Dedifferentiated amniotic fluid mesenchymal stem cell (primary cell): Measurements from ENCODE around the gene RNF166.

Experiments used
- DNase-seq: peaks from one replicate; pipeline ENCODE4 v3.0.0-alpha.2; 2016; ENCODE audit errors: extremely low spot score

Gene RNF166

DNA sequence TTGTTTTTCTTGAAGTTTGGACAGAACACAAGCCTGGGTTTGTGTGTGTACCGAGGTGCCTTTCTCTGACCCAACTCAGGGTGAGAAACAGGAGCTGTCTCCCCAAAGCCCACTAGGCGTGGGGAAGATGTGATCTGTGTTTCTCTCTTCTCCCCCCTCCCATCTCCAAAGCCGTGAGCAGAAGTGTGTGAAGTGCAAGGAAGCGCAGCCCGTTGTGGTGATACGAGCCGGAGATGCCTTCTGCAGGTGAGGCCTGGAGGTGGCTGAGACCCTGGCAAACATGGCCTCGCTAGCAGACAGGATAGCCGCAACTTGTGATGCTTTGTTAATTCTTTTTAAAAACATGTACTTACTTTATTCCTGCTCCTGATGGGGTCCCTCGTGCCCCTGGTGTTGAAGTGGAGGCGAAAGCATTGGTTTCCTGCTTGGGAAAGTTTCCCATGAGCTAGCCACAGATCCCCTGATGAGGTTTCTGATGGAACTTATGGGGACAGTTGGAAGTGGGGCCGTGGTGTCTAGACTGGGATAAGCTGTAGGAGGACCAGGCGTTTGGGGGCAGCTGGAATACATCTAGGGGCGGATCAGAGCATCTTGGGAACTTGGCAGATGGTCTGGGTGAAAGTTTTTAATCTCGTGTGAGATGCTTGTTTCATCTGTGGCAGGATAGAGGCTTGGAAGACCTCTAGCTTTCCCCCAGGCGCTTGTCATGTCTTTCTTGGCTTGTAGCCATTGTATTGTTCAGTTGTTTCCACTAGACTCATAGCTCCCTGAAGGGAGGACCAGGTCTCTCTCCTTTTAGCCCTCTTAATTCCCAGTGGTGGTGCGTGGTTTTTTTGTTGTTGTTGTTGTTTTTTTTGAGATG, 988 bp upstream of the RNF166 start:
- DNase-seq: no peak

DNA sequence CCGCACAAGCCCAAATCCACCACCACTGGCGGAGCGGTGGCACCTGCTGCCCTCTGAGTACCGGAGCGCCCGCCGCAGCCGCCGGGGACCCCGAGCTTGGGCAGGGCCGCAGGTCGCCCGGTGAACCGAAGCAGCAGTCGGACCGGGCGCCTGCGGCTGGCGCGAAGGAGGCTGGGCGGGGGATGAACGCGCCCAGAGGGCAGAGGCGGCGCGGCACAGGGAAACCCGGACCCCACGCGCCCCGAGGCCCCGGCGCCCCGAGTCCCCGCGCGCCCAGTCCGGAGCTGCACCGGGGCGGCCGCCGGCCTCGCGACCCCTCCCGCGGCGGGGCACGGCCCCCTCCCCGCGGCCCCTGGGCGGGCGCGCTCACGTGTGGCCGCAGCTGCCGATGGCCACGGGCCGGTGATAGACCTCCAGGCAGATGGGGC, 393 bp downstream of the RNF166 start:
- no peak for DNase-seq

DNA sequence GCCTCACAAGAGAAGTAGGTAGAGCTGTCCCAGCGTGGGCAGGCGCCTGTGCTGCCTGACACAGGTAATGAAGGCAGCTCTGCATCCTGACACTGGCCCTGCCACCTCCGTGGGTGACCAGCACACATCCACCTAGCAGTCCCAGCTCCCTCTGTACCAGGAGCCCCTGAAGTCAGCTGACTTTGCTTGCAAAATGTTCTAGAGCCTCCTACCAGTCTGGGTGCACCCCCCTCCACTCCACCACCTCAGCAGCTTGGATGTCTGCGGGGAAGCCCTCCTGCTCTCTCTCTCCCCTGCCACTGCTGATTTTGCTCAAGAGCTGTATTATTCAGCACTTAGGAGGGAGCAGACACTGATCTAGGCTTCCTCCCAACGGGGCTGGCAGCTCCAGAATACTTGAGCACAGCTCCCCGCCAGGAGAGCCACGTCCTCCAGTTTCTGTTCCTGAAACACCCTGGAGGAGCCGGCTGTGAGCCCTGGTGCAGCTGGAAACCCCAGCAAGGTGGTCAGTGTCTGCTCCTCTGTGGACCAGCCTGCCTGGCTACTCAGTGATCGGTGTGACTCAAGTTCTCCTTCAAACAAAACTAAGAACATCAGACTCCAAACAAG, 1.0 kb downstream of the RNF166 start:
- DNase-seq: no peak

DNA sequence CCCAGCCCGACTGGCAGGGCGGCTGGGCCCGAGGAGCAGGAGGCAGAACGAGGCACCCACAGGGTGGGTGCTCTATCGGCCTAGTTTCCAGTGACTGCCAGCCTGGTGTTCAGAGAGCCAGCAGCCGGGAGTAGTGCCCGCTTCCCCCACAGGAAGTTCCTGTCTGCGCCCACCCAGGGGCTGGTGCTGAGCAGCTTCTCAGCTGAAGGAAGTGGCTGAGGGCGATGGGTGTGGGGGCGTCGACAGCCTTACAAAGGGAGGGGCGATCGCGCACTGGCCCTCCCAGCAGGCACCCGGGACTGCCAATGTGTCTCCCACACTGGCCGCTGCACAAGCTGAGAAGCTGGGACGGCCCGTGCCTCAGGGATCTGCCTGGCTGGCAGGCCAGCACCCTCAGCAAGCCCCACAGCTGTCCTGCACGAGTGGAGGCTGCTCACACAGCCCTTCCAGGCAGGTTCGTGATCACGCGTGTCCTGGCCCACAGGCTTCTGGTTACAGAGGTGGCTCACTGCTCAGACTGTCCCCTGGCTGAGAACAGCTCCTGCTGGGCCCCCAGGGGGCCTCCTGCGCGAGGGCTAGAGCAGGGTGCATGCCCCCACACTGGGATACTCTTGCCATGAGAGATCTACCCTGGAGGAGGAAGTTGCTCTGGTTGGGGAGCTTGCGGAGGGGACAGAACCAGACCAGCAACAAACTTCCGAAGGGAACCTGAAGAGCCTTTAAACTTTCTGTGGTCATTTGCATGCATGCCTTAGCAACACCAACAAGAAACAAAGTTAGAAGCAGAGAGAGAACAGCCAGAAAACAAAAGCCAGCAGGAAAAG, 2.5 kb downstream of the RNF166 start:
- no peak for DNase-seq

DNA sequence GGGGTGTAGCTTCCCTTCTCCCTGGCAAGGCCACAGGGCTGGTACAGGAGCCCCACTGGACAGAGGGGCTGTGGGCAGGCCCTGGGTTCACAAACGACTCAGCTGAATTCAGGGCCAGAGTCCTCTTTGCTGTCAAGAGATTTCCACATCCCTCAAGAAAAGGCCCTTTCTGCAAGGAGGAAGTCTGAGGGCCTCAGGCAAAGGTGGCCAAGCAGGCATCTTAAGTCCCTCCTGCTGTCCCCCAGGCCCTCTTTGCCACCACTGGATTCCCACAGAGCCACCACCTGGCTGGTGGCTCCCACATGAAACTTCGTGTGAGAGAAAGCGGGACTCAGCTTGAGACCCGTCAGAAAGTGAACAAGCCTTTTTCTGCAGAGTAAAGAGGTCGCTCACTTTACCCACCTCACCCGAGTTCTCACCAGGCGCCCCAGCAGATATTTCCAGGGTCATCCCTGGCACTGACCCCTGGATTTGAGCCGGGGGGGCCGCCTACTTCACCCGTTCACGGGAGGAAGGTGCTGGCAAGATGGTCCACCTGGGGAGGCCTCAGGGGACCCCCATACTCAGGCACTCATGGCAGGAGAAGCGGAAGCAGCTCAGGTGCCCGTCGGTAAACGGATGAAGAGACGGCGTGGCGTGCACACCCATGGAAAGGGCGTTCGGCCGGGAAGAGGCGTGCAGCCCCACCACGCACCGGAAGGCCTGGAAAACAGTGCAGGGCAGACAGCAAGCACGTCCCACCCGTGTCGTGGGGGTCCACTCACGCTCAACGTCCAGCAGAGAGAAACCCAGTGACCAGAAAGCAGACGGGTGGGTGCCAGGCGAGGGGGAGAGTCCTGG, 3.6 kb downstream of the RNF166 start:
- no peak for DNase-seq

DNA sequence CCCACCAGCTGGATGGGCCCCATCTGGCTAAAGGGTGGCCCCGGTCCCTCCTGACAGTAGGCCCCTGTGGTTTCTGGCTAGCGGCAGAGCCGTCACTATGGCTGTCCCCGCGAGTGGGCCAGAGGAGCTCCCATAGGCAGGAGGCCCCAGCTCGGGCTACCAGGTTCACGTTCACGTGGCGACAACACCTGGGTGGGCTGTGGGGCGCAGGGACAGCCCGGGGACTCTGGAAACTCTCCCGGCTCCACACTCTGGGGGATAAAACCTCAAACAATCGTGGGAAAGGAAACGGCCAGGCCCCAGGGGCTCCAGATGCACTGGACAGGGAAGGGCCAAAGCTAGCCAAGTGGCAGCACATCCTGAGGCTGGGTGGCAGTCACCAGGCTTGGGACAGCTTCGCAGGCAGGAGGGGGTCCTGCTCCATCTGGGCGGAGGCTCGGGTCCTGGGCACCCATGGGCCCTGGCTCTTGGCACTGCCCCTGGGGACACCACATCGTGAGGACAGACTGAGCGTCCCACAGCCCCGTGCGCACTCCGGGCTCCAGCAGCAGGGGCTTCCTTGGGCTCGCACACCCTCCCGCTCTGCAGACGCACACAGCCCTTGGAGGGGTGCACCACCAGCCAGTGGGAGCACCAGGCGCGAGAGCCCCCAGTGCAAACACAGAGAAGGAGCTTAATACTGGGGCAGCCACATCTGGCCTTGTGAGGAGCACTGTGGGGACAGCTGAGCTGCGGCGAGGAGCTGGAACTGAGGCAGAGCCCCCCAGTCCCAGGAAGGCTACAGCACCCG, 4.4 kb downstream of the RNF166 start:
- DNase-seq: no peak

DNA sequence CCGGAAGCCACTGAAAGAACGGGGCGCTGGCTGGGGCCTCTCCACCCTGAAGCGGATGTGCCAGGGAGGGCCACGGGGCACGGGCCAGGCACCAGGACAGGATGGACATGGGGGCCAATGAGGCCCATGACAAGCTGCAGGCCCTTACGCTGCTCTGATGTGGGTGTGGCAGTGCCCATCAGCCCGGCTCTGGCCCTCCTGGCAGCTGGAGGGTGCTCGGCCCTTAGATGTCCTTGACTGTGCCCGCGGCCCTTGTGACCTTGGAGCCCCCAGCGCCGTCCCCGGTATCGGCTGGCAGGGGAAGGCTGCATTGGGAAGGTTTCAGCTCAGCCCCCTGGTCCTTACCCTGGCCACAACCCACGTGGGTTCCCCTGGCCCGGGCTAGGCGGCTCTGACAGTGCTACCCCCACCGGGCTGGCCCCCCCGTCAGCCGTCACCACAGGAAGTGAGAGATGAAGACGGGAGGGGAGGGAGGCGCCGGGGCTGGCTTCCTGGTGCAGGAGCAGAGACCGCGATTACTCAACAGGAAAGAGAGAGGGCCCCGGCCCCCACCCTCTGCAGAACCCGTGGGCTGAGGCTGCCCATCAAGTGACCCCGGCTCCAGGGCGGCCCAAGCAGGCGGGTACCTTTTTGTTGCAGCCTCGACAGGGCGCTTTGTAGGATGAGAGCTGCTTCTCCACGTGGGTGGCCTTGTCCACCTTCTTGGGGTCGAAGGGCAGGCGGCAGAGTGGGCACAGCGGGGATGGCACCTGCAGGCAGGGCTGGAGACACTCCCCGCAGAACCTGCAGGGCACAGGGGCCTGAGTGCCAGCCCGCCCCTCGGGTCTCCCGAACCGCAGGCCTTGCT, 5.3 kb downstream of the RNF166 start:
- DNase-seq: peak; percentile 34

GRCh38 chr16:88700322-88700635, 5.9 kb downstream of the RNF166 start:
- DNase-seq: no peak

DNA sequence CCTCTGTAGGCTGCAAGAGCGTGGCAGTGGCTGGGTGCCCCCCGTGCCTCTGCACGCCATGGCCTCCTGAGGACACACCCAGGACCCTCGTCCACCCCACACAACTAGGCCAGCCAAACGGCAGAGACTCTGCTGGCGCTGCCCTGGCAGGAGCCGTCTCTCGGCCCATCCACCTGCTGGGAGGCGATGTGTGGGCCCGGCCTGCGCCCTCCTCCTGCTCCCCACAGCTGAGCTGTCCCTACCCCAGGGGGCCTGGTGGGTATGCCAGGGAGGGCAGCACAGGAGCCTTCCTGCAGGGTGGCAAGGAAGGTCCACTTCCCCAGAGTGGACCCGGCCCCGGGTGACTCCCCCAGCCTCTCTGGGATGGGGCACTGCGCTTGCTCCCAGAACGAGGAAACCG, 7.0 kb downstream of the RNF166 start:
- no peak for DNase-seq

DNA sequence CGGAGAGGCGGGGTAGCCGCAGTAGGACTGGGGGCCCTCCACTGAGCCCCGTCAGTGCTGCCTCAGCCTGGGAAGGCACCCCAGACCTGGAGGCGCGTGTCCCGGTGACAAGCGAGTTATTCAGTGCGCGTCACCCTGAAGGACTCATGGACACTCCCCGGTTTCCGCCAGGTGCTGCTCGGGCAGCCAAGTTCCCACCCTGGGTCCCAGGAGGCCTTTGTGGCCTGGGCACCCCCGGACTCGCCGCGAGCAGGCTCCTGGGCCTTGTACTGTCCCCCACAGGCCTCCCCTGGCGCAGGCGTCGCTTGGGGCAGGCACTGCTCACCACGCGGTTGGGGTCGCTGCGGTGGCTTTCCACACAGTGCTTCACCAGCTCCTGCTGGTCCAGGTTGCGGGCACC, 7.6 kb downstream of the RNF166 start:
- no peak for DNase-seq

GRCh38 chr16:88697831-88698615, 8.2 kb downstream of the RNF166 start:
- no peak for DNase-seq

GRCh38 chr16:88697116-88697830, 8.9 kb downstream of the RNF166 start:
- DNase-seq: no peak

- no peak for DNase-seq
Measured at GRCh38 chr16:88696441-88696840, 9.8 kb downstream of the RNF166 start.

DNA sequence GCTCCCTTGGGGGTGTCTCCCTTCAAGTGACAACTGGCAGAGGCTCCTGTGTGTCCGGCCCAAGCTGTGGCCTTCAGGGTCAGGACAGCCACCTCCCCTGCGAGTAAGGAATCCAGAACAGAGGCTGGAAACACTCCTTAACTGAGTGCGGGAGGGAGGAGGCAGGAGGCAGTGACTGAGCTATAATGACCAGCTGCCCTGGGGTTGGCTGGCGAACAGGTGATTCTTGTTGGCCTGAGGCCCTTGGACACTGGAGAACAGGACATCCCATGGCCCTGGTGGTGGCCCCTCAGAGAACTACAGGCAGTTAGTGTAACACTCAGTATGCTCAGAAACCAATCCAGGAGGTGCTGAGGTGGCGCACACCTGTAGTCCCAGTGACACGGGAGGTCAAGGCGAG, 10.5 kb downstream of the RNF166 start:
- no peak for DNase-seq

DNA sequence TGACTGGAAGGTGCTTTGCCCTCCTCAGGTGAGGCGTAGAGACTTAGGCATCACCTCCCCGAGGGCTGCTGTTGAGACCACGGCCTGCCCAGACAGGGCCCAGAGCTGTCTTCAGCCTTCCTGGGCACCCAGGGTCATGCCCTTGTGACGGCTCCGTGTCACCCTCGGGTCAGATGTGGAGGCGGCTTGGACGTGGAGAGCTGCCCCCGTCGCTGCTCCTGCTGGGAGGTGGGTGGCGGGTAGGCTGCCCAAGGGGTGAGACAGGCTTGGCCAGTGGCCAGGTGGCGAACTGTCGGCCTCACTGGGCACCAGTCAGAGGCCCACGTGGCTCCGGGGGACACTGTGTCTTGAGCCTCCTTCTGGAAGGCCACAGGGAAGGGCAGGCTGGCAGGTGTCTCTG, 11.0 kb downstream of the RNF166 start:
- no peak for DNase-seq

DNA sequence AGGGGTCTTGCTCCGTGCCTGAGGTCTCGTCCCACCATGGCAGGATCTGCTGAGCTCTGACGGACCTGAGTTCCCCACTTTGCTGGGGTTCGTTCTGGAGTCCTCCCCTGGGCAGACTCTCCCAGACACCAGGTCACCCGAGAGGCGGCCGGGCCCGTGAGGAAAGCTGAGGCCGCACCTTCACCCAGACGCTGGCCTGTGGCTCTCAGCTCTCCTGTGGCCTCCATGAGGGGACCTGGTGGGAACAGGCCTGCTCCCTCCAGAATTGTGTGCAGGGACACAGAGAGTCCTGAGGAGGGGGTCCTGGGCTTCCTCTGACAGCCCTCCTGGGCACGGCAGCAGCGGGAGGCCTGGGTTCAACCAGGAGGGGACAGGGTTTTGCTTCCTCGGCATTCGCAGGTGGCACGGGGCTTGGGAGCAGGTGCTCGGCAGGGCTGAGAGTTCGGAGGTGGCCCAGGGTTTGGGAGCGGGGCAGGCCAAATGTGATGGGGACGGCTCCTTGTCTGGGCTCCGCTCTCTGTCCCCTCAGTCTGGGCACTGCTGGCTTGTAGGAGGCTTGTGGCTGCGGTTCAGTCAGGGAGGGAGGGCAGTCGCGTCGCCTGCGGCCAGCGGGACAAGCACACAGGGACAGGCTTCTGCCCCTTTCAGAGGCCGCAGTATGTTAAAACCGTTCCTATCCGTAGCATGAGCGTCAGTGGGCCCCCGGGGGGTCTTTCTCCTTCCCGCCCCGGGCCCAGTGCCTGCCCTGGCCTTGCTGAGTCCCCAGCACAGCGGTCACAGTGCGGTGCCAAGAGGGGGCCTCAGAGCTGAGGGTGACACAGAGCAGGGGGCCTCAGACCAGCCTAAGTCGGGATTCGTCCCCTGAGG, 11.8 kb downstream of the RNF166 start:
- no peak for DNase-seq

GRCh38 chr16:88693420-88694177, 12.6 kb downstream of the RNF166 start:
- DNase-seq: no peak
